ENCODE results near the gene GDI1.

- TF ChIP-seq POLR2A (IDR thresholded peaks at IDR 0.05) = no peak
- no peak for TF ChIP-seq CTCF (IDR thresholded peaks at IDR 0.05)
Measured at GRCh38 chrX:154466036-154466435, 29.1 kb downstream of the GDI1 start.

Measured in thyroid gland (tissue), 4 donors.